Uterus (tissue), 2 donors: ENCODE data around the gene UBAP1.

ENCODE experiments used
- CTCF ChIP-seq, 4 experiments: fragments of 200-600 bp in 2 of 4; fragments of 450-650 bp in 2 of 4; sonication (generic) in 2 of 4; IDR thresholded peaks; one replicate each; pipeline ENCODE4 v1.5.1; 2016 to 2019; ENCODE audit warnings: antibody characterized with exemption in 4 of 4, mild to moderate bottlenecking in 2 of 4, moderate library complexity in 1 of 4
- POLR2A ChIP-seq, 2 donors: fragments of 450-650 bp; IDR thresholded peaks; one replicate each; pipeline ENCODE4 v1.6.1; 2016; ENCODE audit warnings: antibody characterized with exemption in 2 of 2, mild to moderate bottlenecking in 1 of 2, moderate library complexity in 1 of 2

- no peak for TF ChIP-seq CTCF (IDR thresholded peaks at IDR 0.05)
- no peak for TF ChIP-seq POLR2A (IDR thresholded peaks at IDR 0.05)
Measured at GRCh38 chr9:34249274-34249673, 70.4 kb downstream of the UBAP1 start.
